Caco-2 (cell line): ENCODE data around the gene PRSS33. TPM values are rescaled to one million over a fixed set of nuclear protein-coding genes. Genes with fewer than 3 reads are reported as not detected.

Experiments used
- BruUV-seq: library from RNA; stranded (reverse); fragments of 400-500 nt; replicated peaks from 2 replicates; lab custom pipeline; 2021; lab: Mats Ljungman, UMichigan
- CTCF ChIA-PET: fragments of 300-600 bp; sonication (Branson Sonifier 250); formaldehyde crosslinking; loops from one replicate; lab custom pipeline; 2022; ENCODE audit warnings: antibody characterized with exemption; lab: Charles Lee
- POLR2A ChIA-PET: fragments of 300-600 bp; sonication (Branson Sonifier 250); formaldehyde crosslinking; loops from one replicate; lab custom pipeline; 2022; ENCODE audit warnings: antibody characterized with exemption; lab: Charles Lee
- DNase-seq, 2 experiments: peaks; one replicate each; pipeline versions ENCODE4 v3.0.0 to v3.0.0-alpha.2; 2020 to 2022
- H3K27me3 ChIP-seq: replicated peaks from 2 replicates; pipeline ENCODE4 v1.6.0; 2011; ENCODE audit warnings: low read length; ENCODE audit not compliant: control insufficient read depth, insufficient read depth
- H3K36me3 ChIP-seq: 2 replicates; pipeline ENCODE4 v1.5.1; 2011; ENCODE audit warnings: low read length; ENCODE audit not compliant: control insufficient read depth, insufficient read depth
- H3K4me1 ChIP-seq: fragments of 250-450 bp; sonication (Bioruptor Pico); 2 replicates; pipeline ENCODE4 v1.5.1; 2020; ENCODE audit warnings: mild to moderate bottlenecking
- H3K4me3 ChIP-seq: 2 replicates; pipeline ENCODE4 v1.5.1; 2011; ENCODE audit warnings: low read depth, mild to moderate bottlenecking, control low read depth, low read length
- H3K9me3 ChIP-seq: fragments of 250-450 bp; sonication (Bioruptor Pico); 2 replicates; pipeline ENCODE4 v1.5.1; 2020; ENCODE audit warnings: mild to moderate bottlenecking, moderate library complexity
- H3K27ac Mint-ChIP-seq: one replicate; pipeline ENCODE4 v1.8.0; 2022; ENCODE audit warnings: mixed read lengths; ENCODE audit not compliant: unreplicated experiment
- H3K27me3 Mint-ChIP-seq: one replicate; pipeline ENCODE4 v1.8.0; 2022; ENCODE audit warnings: mixed read lengths; ENCODE audit not compliant: insufficient read depth, unreplicated experiment
- H3K36me3 Mint-ChIP-seq: one replicate; pipeline ENCODE4 v1.8.0; 2022; ENCODE audit warnings: mild to moderate bottlenecking, mixed read lengths; ENCODE audit not compliant: insufficient read depth, unreplicated experiment
- H3K4me1 Mint-ChIP-seq: one replicate; pipeline ENCODE4 v1.8.0; 2022; ENCODE audit warnings: low read depth, mixed read lengths; ENCODE audit not compliant: unreplicated experiment
- H3K4me3 Mint-ChIP-seq: one replicate; pipeline ENCODE4 v1.8.0; 2022; ENCODE audit warnings: mild to moderate bottlenecking, moderate library complexity, mixed read lengths; ENCODE audit not compliant: unreplicated experiment
- H3K9me3 Mint-ChIP-seq: one replicate; pipeline ENCODE4 v1.8.0; 2022; ENCODE audit warnings: mixed read lengths; ENCODE audit not compliant: unreplicated experiment
- intact Hi-C: fragments of 100-400 bp; cut with micrococcal nuclease; formaldehyde crosslinking; loops from one replicate; pipeline ENCODE4 v1.10.0; 2022; ENCODE audit not compliant: unreplicated experiment
- total RNA-seq: library from RNA; stranded (reverse); gene quantifications from 2 replicates; pipeline ENCODE4 v1.2.3, GENCODE V29; 2022
- TF ChIP-seq, protein P1 (sequence below), 2 experiments: fragments of 200-600 bp in 1 of 2; IDR thresholded peaks; 1 replicate in 1 of 2; 2 replicates in 1 of 2; pipeline versions ENCODE4 v1.5.1 to v1.8.0; 2011 to 2022; ENCODE audit warnings: antibody characterized with exemption in 1 of 2, control low read depth in 1 of 2, inconsistent platforms in 1 of 2, low read depth in 1 of 2, low read length in 1 of 2, mild to moderate bottlenecking in 1 of 2, moderate library complexity in 1 of 2; ENCODE audit not compliant: insufficient read depth in 1 of 2, severe bottlenecking in 1 of 2, unreplicated experiment in 1 of 2

Gene PRSS33
- total RNA-seq, 1 experiment from 2014 or later = not detected

DNA sequence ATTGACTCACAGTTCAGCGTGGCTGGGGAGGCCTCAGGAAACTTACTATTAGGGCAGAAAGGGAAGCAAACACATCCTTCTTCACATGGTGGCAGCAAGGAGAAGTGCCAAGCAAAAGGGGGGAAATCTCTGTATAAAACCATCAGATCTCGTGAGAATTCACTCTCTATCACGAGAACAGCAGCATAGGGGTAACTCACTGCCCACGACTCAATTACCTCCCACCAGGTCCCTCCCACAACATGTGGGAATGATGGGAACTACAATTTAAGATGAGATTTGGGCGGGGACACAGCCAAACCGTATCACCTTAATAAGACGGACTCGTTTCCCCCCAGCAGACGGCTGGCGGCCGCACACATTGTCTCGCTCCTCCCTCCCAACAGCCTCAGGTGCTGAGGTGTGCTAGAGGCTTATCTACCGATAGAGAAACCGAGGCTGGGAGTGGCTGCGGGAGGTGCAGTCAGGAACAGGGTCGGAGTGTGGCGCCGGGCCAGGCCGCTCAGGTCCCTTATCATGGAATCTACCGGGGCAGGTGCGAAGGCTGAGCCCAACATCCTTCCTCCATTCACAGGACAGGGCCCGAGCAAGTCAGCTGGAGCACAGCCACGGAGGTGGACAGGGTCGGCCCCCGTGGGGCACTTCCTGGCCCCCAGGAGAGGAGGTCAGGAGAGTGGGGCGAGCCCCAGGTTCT lies 37.8 kb upstream of the PRSS33 start:
- CTCF ChIA-PET = no interaction called here
- Mint-ChIP-seq H3K36me3 (no peaks in the 10 kb centered on the region), H3K27me3 (no peaks in the 10 kb centered on the region), H3K9me3 (no peaks in the 10 kb centered on the region), H3K27ac (no peak overlapping the region), H3K4me3 (no peak overlapping the region), H3K4me1 (peaks cover 4% of the 10 kb centered on the region)
- no peak overlapping the region for H3K4me3 ChIP-seq
- H3K9me3 ChIP-seq = no peaks in the 10 kb centered on the region
- BruUV-seq = no TSS peak
- H3K36me3 ChIP-seq = no peaks in the 10 kb centered on the region
- H3K27me3 ChIP-seq = no peaks in the 10 kb centered on the region
- intact Hi-C loops = no loop called here
- no peaks in the 10 kb centered on the region for H3K4me1 ChIP-seq
- POLR2A ChIA-PET = no interaction called here
- DNase-seq = no peak
- TF ChIP-seq, protein P1, sequence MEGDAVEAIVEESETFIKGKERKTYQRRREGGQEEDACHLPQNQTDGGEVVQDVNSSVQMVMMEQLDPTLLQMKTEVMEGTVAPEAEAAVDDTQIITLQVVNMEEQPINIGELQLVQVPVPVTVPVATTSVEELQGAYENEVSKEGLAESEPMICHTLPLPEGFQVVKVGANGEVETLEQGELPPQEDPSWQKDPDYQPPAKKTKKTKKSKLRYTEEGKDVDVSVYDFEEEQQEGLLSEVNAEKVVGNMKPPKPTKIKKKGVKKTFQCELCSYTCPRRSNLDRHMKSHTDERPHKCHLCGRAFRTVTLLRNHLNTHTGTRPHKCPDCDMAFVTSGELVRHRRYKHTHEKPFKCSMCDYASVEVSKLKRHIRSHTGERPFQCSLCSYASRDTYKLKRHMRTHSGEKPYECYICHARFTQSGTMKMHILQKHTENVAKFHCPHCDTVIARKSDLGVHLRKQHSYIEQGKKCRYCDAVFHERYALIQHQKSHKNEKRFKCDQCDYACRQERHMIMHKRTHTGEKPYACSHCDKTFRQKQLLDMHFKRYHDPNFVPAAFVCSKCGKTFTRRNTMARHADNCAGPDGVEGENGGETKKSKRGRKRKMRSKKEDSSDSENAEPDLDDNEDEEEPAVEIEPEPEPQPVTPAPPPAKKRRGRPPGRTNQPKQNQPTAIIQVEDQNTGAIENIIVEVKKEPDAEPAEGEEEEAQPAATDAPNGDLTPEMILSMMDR (IDR thresholded peaks at IDR 0.05; ENCODE audit: insufficient read depth in 1 of 2, low read depth in 1 of 2, low read length in 1 of 2, severe bottlenecking in 1 of 2, unreplicated experiment in 1 of 2) = no peak

GRCh38 chr16:2824626-2825025 lies 37.3 kb upstream of the PRSS33 start:
- H3K4me3 Mint-ChIP-seq = no peak overlapping the region
- Histone ChIP-seq H3K36me3 (no peaks in the 10 kb centered on the region), H3K9me3 (no peaks in the 10 kb centered on the region), H3K27me3 (no peaks in the 10 kb centered on the region), H3K4me3 (no peak overlapping the region), H3K4me1 (no peaks in the 10 kb centered on the region)
- intact Hi-C loops = no loop called here
- H3K4me1 Mint-ChIP-seq = peaks cover 4% of the 10 kb centered on the region
- no peaks in the 10 kb centered on the region for H3K9me3 Mint-ChIP-seq
- TF ChIP-seq, protein P1 (IDR thresholded peaks at IDR 0.05; ENCODE audit: insufficient read depth in 1 of 2, low read depth in 1 of 2, low read length in 1 of 2, severe bottlenecking in 1 of 2, unreplicated experiment in 1 of 2) = no peak
- POLR2A ChIA-PET = no interaction called here
- CTCF ChIA-PET = no interaction called here
- H3K36me3 Mint-ChIP-seq = no peaks in the 10 kb centered on the region
- H3K27ac Mint-ChIP-seq = no peak overlapping the region
- no TSS peak for BruUV-seq
- no peak for DNase-seq
- H3K27me3 Mint-ChIP-seq = no peaks in the 10 kb centered on the region

GRCh38 chr16:2822496-2822895 lies 35.1 kb upstream of the PRSS33 start:
- ChIA-PET POLR2A (no interaction called here), CTCF (interaction anchor here (0.5 kb wide), 1 partner anchor 393 kb away, joined by 3 read pairs; the partner anchor contains the start of gene CCNF)
- Histone ChIP-seq H3K4me1 (no peaks in the 10 kb centered on the region), H3K9me3 (no peaks in the 10 kb centered on the region), H3K4me3 (no peak overlapping the region), H3K27me3 (no peaks in the 10 kb centered on the region), H3K36me3 (no peaks in the 10 kb centered on the region)
- Mint-ChIP-seq H3K4me3 (no peak overlapping the region), H3K27ac (no peak overlapping the region), H3K36me3 (no peaks in the 10 kb centered on the region), H3K4me1 (peaks cover 4% of the 10 kb centered on the region), H3K27me3 (no peaks in the 10 kb centered on the region), H3K9me3 (no peaks in the 10 kb centered on the region)
- no TSS peak for BruUV-seq
- DNase-seq = no peak
- intact Hi-C loops = loop anchor here (2.0 kb wide), 1 partner anchor 40 kb away; no protein-coding TSS in a partner anchor
- TF ChIP-seq, protein P1 (IDR thresholded peaks at IDR 0.05; ENCODE audit: insufficient read depth in 1 of 2, low read depth in 1 of 2, low read length in 1 of 2, severe bottlenecking in 1 of 2, unreplicated experiment in 1 of 2) = no peak
